Gastroesophageal sphincter (tissue), 3 donors: ENCODE measurements around the gene DYRK3.

Experiments used
- CTCF ChIP-seq, 4 experiments: fragments of 200-600 bp in 2 of 4; fragments of 450-650 bp in 2 of 4; sonication (generic) in 1 of 4; IDR thresholded peaks; one replicate each; pipeline ENCODE4 v1.5.1; 2017 to 2019; ENCODE audit warnings: antibody characterized with exemption in 4 of 4, mild to moderate bottlenecking in 2 of 4, moderate library complexity in 2 of 4
- EP300 ChIP-seq: sonication (generic); formaldehyde crosslinking; IDR thresholded peaks from one replicate; pipeline ENCODE4 v1.6.1; 2017; ENCODE audit warnings: antibody characterized with exemption, mild to moderate bottlenecking
- POLR2AphosphoS5 ChIP-seq: sonication (generic); formaldehyde crosslinking; IDR thresholded peaks from one replicate; pipeline ENCODE4 v1.6.1; 2017; ENCODE audit warnings: antibody characterized with exemption

- peak in 3 of 4 experiments; percentile 13 to 35 (median 26) for TF ChIP-seq CTCF (IDR thresholded peaks at IDR 0.05)
- peak; percentile 98 for TF ChIP-seq POLR2AphosphoS5
- no peak for TF ChIP-seq EP300
Measured at GRCh38 chr1:206635080-206635977, at the start of gene DYRK3.
